HG03575 (cell line): ENCODE measurements around the gene SALL4.
"Not testable (repeated sequence)": the region's sequence is repeated elsewhere in the genome, so short reads cannot be mapped to it uniquely, and the experiment has no call there.

Experiments used
- ATAC-seq: cut with Tn5 transposase; IDR thresholded peaks from one replicate; pipeline ENCODE4 v1.9.1; 2021; ENCODE audit not compliant: unreplicated experiment, insufficient number of reproducible peaks, low FRiP score; ENCODE audit errors: extremely low read depth

The SALL4 gene

DNA sequence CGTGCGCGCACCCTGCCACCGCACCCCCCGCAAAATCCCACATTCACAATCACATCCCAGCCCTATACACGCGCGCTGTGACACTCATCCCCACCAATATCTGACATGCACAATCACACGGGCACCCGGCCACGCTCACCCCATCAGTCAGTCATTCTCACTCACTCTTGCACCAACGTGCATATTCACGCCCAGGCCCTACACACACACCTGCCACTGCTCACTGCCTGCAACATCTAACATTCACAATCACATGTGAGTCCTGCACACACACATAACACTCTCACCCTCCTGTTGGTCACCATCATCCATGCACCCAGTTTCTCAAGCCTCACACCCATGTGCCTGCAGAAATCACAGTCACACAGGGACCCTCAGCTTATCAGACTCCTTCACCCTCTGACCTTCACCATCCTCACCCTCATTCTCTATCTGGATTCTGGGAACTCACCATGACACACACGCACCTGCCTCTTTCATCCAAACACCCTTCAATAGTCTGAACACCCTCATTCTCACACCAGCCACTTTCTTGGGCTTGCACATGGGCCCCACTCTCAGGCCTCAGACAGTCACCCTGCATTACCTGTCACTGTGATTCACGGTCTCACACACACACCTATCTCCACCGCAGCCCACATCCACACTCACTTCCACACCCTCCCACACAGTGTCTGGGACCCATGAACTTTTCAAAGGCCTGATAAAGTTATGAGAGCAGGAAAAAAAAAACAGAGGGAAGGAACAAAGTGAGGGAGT, 33.4 kb downstream of the SALL4 start:
- ATAC-seq, result no peak

DNA sequence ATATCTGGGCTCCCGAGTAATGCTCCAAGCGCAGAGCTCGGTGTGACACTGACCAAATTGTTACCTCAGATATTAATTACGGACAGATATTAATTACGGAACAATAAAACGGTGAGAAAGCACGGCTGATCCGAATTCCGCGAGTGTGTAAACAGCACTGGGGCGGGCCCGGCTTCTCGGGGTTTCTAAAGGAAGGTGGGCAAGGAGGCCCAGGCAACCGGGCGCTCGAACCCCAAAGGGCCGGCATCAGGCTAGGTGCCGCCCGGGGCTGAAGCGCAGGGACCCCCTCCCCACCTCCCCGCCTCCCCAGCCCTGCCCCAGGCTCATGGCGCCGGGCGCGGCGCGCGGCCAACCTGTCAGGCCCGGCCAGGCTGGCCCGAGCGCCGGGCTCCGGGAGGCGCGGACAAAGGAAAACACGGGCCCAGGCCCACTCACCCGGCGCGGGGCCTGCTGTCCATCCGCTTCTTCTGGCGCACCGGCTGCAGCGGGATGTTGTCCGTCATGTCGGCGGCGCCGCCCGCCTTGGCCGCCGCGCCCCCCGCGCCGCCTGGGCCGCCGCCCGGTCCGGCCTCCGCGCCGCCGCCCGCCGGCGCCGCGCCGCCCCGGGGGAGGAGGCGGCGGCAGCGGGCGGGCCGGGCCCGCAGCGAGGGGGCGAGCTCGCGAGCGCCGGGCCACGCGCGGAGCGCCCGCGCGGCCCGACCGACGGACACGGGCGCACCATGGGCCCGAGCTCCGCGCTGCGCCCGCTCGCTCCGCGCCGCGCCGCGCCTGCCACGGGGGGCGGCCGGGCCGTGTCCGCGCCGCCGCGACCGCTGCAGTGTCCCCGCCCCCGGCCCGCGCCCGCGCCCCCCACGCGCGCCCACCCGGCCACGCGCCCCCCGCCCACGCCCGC, 34.2 kb downstream of the SALL4 start, which contains the start of gene ATP9A:
Gene ATP9A, minus strand, starts transcription at position 524 of the 892 bp plus-strand sequence. Its CDS starts 21 bp downstream, at position 503.
- no peak for ATAC-seq

DNA sequence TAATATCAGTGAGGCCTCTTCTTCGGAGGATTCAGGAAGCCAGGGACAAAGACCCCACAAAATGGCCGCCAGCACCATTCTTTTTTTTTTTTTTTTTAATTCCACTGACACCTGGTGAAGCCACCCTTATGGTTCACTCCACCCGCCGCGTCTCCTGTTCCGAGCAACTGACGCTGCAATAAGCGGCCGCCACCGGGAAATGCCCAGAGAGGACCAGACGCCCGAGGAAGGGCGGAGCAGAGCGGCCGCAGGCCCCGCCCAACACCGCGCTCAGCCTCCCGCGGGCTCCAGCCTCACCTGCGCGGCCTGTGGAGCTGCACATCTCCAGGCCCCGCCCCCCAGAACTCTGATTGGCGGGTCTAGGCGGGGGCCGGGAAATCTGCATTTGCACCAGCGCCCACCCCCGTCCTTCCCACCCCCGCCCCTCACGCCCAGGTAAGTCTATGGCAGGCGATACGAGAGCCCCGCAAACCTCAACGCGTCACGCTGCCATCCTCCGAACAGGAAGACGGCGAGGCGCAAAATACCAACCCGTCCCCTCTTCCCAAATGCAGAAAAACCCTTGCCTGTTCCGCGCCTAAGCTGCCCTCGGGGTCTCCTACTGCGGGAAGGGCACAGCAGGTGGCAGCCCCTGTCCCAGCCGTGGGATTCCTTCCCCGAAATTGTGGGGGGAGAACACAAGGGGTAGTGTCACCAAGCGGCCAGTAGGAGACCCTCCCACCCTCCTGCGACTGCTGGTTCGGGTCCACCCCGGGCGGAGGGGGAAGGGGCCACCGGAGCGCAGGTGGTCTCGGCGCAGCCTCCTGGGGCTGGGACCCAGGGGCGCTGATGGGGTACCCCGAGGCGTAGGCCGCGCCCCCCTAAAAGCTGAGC, 35.1 kb downstream of the SALL4 start:
- ATAC-seq, result no peak

DNA sequence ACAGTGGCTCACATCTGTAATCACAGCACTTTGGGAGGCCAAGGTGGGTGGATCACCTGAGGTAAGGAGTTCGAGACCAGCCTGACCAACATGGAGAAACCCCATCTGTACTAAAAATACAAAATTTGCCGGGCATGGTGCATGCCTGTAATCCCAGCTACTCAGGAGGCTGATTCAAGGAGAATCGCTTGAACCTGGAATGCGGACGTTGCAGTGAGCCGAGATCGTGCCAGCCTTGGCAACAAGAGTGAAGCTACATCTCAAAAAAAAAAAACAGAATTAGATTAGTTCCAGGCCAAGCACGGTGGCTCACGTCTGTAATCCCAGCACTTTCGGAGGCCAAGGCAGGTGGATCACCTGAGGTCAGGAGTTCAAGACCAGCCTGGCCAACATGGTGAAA, 36.9 kb downstream of the SALL4 start:
- ATAC-seq, result not testable (repeated sequence)

DNA sequence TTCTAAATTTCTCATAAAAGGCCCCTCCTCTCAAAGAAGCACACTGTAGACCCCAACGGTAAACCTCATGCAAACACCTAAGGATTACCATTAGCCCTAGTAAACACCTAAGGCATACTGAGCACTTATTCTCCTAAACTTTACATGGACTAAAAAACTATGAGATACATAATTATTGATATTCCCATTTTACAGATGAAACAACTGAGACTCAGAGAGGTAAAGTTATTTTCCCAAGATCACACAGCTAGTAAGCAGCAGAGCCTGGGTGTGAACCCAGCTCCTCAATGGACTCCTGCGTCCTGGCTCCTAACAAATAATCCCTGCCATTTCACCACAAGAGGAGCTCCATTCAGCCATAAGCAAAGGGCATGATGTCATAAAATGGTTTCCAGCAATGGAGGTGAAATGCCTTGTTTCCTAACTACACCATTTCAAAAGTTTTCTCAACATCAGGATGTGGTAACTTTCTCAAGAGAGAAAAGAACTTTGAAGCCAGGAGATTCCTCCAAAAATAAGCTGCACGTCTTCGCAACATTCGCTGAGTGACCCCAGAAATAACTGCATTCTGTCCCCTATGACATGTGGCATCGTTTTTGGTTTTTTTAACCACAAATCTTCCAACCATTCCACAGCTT, 38.2 kb downstream of the SALL4 start:
- ATAC-seq, result no peak

DNA sequence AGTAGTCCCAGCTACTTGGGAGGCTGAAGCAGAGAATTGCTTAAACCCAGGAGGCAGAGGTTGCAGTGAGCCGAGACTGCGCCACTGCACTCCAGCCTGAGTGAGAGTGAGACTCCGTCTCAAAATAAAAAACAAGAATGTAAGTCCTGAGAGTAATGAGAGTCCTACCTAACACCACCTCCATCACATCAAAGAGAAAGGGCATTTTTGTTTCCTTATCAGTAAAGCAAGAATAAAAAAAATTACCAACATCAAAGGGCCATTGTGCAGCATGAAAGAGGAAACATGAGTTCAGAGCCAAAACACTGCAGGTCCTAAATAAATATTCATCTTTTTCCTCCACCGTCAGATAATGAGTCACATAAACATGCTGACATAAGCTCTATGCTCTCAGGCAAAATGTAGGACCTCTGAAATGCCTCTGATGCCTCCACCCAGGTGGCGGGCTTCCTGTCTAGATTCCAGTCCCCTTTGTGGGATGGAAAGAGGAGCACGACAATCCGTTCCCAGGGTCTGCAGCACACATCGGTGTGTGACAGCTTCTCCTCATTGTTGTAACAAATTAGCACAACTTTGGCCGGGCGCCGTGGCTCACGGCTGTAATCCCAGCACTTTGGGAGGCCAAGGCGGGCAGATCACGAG, 41.3 kb downstream of the SALL4 start:
- no peak for ATAC-seq

DNA sequence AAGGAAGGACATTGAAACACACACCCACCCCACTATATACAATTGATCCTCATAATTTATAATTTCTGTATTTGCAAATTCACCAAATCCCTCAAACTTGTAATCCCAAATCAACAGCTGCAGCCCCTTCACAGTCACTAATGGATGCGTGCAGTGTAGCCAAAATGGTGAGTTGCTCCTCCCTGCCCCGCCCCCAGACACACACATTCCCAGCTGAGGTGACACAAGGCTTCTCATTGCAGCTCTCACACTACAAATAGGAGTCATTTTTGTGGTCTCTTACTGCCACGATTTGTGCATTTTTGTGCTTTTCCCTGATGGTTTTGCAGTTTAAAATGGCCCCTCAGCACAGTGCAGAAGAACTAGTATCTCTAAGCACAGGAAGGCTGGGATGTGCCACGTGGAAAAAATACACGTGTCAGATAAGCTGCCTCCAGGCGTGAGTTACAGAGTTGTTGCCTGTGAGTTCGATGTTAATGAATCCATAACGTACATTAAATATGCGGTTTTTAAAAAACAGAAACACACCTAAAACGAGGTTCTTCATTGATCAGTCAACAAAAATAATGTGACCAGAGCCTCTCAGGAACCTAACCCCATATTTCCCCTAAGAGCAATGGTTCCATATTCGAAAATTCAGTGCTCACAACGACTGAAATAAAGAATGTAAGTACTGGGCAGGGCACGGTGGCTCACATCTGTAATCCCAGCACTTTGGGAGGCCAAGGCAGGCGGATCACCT, 42.4 kb downstream of the SALL4 start:
- ATAC-seq, result no peak

DNA sequence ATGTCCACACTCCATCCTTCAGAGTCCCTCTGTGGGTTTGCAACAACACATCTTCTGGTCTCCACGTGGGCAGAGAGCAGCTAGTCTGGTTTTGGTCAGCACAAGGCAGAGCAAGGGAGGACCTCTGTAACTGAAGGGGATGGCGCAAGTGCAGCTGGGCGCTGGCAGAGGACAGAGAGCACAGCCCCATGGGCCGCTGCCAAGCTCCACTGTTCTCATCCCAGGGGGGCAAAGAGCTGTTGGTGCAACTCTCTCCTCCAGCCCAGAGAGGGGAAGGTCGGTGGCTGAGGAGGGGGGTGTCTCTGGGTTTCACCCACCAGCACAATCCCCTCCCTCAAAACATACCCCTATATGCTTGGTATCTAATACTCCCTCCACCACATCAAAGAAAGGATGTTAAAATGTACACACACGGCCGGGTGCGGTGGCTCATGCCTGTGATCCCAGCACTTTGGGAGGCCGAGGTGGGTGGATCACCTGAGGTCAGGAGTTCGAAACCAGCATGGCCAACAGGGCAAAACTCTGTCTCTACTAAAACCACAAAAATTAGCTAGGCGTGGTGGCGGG, 43.3 kb downstream of the SALL4 start:
- no peak for ATAC-seq

DNA sequence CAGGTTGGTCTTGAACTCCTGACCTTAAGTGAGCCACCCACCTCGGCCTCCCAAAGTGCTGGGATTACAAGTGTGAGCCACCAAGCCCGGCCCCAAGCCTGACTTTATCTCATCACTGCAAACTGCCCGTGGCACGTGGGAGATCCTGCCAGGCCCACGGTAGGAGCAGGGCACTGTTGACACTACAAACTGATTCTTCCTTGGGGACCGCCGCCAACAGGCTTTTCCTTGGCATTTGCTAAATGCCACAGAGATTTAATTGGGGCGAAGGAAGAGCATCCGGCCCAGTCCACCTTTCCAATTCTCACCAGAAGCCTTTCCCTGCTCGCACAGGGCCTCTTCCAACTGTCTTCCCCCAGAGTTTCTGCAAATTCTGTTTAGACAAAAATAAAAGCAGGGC, 45.1 kb downstream of the SALL4 start:
- ATAC-seq, result no peak

DNA sequence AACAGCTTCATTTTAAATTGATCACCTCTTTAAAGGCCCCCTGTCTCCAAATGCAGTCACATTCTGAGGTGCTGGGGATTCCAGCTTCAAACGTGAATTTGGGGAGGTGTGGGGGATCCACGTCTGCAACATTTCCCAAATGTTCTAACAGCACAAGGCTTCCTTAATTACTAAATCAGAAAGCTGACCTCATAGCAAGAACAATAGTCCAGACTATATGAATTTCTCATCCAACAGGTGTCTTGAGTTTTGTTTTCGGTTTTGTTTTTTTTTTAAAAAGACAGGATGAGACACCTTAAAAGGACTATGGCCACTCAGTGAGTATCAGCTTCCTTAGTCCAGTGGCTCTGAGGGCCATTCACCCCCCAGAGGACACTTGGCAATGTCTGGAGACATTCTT, 45.7 kb downstream of the SALL4 start:
- no peak for ATAC-seq

DNA sequence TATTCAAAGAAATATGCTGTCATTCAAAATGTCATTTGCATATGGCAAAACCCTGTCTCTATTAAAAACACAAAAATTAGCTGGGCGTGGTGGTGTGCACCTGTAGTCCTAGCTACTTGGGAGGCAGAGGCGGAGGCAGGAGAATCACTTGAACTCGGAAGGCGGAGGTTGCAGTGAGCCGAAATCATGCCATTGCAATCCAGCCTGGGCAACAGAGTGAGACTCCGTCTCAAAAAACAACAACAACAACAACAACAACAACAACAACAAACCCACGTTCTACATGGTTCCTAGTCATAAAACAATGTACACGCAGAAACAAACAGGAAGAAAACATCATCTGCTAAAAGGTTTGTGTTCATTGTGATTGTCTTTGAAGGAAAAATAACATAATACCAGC, 49.1 kb downstream of the SALL4 start:
- not testable (repeated sequence) for ATAC-seq

DNA sequence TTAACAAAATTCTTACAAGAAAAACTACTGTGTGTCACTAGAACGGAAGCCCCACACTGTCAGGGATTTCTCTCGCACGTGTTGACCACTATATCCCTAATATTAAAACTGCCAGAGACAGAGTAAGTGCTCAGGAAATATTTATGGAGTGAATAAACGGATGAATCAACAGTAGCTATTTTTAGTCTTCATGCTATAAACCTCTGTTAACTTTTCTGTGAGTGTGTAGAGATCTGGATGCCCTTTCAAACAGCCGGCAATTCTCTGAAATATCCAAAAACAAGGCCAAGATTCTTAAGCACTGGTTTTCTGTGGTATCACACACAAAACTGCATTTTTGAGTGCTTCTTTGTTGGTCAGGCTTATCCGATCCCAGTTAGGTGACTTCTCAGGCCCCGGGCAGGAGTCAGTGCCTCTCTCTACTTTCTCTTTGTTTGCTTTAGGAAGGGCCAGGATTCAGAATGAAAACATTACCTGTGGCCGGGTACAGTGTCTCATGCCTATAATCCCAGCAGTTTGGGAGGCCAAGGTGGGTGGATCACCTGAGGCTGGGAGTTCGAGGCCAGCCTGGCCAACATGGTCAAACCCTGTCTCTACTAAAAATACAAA, 49.9 kb downstream of the SALL4 start:
- no peak for ATAC-seq

DNA sequence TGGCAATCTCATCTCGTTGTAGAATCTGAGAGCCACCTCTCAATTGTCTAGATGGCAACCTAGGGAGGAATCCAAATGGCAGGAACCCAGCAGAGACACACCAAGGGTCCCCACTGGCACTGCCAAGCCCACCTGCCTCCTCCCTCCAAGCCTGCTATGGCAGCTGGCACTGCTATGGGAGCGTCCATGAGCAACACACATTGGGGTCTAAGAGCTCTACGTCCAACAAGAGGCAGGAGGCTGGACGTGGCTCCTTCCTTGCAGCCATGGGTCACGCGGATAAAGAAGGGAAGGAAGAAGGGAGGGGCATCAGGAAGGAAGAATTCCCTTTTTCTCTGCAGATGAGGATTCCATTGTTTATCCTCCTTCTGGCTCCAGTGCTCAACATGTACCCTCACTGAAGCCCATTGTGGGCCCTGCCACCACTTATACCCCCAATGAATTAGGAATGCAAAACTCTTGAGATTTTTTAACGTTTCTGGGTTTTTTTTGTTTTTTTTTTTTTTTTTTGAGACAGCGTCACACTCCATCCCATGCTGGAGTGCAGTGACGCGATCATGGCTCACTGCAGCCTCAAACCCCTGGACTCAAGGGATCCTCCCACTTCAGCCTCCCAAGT, 51.4 kb downstream of the SALL4 start:
- ATAC-seq, result no peak

DNA sequence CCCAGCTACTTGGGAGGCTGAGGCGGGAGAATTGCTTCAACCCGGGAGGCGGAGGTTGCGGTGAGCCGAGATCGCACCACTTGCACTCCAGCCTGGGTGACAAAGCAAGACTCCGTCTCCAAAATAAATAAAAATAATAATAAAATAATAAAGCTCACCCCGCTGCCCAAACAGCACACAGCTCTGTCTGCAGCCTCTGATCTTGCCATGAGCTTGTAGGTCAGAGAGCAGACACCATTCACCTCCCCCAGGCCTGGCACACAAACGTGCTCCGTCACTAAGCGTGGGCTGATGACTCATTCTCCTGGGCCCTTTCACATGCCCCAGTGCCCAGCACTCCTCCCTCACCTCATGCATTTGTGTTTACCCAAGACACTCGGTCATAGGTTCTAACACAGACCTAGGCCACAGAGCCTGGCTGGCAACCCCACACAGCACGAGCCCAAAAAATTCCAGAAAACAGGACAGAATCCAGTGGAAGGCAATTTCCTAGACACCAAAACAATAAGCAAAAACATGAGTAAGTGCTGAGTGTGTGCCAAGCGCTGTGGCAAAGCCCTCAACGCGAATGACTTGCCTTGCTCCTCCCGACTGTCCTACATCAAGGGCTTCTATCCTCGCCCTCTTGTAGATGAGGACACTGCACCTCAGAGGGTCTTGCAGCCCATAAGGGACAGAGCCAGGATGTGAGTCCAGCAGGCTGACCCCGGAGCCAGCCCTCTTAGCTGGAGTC, 52.1 kb downstream of the SALL4 start:
- no peak for ATAC-seq

DNA sequence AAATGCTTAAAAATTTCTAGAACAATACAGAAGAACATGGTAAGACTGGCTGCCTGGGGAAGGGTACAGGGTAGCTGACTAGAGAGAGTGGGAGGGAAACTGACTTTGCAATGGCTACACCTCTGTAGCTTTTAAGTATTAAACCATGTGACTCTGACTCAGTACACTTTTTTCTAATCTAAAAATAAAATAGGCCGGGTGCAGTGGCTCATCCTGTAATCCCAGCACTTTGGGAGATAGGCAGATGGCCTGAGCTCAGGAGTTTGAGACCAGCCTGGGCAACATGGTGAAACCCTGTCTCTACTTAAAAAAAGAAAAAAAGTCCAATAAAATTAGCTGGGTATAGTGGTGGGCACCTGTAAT, 52.7 kb downstream of the SALL4 start:
- no peak for ATAC-seq
